Uterus (tissue), 2 donors: ENCODE data around the gene PSMA7.

Experiments used
- POLR2A ChIP-seq, 2 donors: fragments of 450-650 bp; IDR thresholded peaks; one replicate each; pipeline ENCODE4 v1.6.1; 2016; ENCODE audit warnings: antibody characterized with exemption in 2 of 2, mild to moderate bottlenecking in 1 of 2, moderate library complexity in 1 of 2
- TF ChIP-seq, protein P1 (sequence below), 4 experiments: fragments of 200-600 bp in 2 of 4; fragments of 450-650 bp in 2 of 4; sonication (generic) in 2 of 4; IDR thresholded peaks; one replicate each; pipeline ENCODE4 v1.5.1; 2016 to 2019; ENCODE audit warnings: antibody characterized with exemption in 4 of 4, mild to moderate bottlenecking in 2 of 4, moderate library complexity in 1 of 4

DNA sequence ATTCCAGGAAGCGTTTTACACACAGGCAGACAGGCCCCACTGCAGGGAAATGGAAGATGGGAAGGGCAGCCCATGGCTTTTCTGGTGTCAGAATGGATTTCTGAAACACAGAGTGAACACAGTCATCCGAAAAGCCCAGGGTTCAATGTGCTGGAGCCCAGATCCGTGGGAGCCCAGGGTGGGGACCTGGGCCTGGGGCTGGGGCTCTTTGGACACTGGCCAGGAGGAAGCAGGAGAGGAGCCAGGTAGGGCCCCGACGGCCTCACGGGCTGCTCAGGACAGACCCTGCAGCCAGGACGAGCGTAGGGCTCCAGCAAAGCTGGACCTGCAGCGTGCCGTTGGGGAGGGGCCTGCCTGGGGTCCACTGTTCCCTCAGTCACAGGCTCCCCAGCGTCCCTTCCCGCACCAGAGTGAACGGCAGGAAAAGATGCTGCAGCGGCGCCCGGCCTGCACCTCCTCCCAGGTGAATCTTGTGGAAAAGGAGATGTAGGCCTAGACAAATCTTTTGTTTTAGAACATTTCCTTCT is 45.2 kb downstream of the PSMA7 start:
- TF ChIP-seq, protein P1, sequence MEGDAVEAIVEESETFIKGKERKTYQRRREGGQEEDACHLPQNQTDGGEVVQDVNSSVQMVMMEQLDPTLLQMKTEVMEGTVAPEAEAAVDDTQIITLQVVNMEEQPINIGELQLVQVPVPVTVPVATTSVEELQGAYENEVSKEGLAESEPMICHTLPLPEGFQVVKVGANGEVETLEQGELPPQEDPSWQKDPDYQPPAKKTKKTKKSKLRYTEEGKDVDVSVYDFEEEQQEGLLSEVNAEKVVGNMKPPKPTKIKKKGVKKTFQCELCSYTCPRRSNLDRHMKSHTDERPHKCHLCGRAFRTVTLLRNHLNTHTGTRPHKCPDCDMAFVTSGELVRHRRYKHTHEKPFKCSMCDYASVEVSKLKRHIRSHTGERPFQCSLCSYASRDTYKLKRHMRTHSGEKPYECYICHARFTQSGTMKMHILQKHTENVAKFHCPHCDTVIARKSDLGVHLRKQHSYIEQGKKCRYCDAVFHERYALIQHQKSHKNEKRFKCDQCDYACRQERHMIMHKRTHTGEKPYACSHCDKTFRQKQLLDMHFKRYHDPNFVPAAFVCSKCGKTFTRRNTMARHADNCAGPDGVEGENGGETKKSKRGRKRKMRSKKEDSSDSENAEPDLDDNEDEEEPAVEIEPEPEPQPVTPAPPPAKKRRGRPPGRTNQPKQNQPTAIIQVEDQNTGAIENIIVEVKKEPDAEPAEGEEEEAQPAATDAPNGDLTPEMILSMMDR (IDR thresholded peaks at IDR 0.05): no peak
- TF ChIP-seq POLR2A (IDR thresholded peaks at IDR 0.05): no peak
